Measurements from ENCODE around the gene NOA1.

DNA sequence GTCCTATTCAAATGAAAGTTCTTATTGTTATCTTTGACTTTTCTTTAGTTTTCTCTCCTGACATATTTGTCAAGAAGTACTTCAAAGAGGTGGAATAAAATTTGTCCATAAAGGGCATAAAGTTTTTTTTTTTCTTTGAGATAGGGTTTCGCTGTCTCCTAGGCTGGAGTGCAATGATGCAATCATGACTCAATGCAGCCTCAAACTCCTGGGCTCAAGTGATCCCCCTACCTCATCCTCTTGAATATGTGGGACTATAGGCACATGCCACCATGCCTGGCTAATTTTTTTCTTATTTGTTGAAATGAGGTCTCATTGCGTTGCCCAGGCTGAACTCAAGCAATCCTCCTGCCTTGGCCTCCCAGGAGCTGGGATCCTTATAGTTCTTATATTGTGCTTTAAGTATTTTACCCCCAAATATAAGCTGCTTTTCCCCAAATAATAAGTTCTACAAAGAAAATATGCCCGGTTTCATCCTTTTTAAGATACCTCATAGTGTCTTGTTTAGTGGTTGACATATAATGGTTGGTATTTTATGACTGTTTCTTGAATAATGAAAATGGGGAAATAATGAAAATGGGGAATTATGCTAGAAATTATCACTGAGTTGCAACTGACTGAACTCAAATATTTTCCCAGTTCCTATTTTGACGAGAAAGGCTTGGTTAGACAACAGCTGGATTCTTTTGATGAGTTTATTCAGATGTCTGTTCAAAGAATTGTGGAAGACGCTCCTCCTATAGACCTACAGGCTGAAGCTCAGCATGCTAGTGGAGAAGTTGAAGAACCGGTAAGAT lies 12.9 kb upstream of the NOA1 start:
- TF ChIP-seq CTCF (IDR thresholded peaks at IDR 0.05; ENCODE audit: low read depth, low read length, poor library complexity, severe bottlenecking) (no peak), EZH2phosphoT487 (IDR thresholded peaks at IDR 0.05; ENCODE audit: borderline replicate concordance, low read length) (no peak)

Measured in DOHH2 (cell line).